Breast epithelium (tissue), 4 donors: ENCODE data around the gene IFI16. TPM values are rescaled to one million over a fixed set of nuclear protein-coding genes. Genes with fewer than 3 reads are reported as not detected.

Source experiments
- DNase-seq, 2 donors: peaks; one replicate each; pipeline ENCODE4 v3.0.0-alpha.2; 2019; ENCODE audit warnings: low spot score in 2 of 2
- H3K27ac ChIP-seq, 2 donors: fragments of 200-600 bp; sonication (generic) in 1 of 2; one replicate each; pipeline ENCODE4 v1.5.1; 2016 to 2019; ENCODE audit warnings: mild to moderate bottlenecking in 1 of 2
- H3K27me3 ChIP-seq, 2 donors: fragments of 200-600 bp; sonication (generic) in 1 of 2; one replicate each; pipeline versions ENCODE4 v1.5.1 to v1.6.0; 2017 to 2019; ENCODE audit warnings: control low read depth in 1 of 2, mild to moderate bottlenecking in 1 of 2
- H3K36me3 ChIP-seq: fragments of 200-600 bp; one replicate; pipeline ENCODE4 v1.5.1; 2019
- H3K4me1 ChIP-seq, 2 donors: fragments of 200-600 bp; sonication (generic); one replicate each; pipeline ENCODE4 v1.5.1; 2016 to 2019; ENCODE audit warnings: control low read depth in 1 of 2
- H3K4me3 ChIP-seq, 3 donors: fragments of 200-600 bp; sonication (generic); 1 replicate in 2 of 3; 2 replicates in 1 of 3; pipeline ENCODE4 v1.5.1; 2016 to 2019; ENCODE audit warnings: mild to moderate bottlenecking in 3 of 3, moderate library complexity in 2 of 3
- H3K9me3 ChIP-seq, 2 donors: fragments of 200-600 bp; sonication (generic) in 1 of 2; one replicate each; pipeline ENCODE4 v1.5.1; 2016 to 2019; ENCODE audit warnings: control low read depth in 1 of 2
- CTCF ChIP-seq, 3 donors: fragments of 450-650 bp; IDR thresholded peaks; one replicate each; pipeline ENCODE4 v1.5.1; 2016 to 2017; ENCODE audit warnings: antibody characterized with exemption in 3 of 3, mild to moderate bottlenecking in 3 of 3, moderate library complexity in 3 of 3
- POLR2A ChIP-seq: fragments of 450-650 bp; IDR thresholded peaks from one replicate; pipeline ENCODE4 v1.6.1; 2016; ENCODE audit warnings: antibody characterized with exemption, mild to moderate bottlenecking, moderate library complexity
- POLR2AphosphoS5 ChIP-seq, 3 donors: sonication (generic); formaldehyde crosslinking; IDR thresholded peaks; one replicate each; pipeline ENCODE4 v1.6.1; 2017; ENCODE audit warnings: antibody characterized with exemption in 3 of 3
- intact Hi-C: fragments of 100-400 bp; cut with DNase I; formaldehyde crosslinking; loops from one replicate; pipeline ENCODE4 v1.15.1; 2023; ENCODE audit warnings: low total_unique reads
- total RNA-seq, 3 donors: library from RNA; depleted of rRNA; stranded (reverse); fragments of >200 nt; gene quantifications; one replicate each; pipeline ENCODE4 v1.1.0, GENCODE V29; 2016

IFI16 gene
- 100 to 1,000 TPM in 2 of 3 donors, 10 to 100 TPM in 1; 96.2 to 132 (median 109) TPM for total RNA-seq

GRCh38 chr1:159009704-159010361 lies at the start of gene IFI16:
TSS of gene IFI16 (plus strand) at chr1:159009907. CDS start at chr1:159014681, 4,774 bp downstream.
- H3K9me3 ChIP-seq: no peaks in the 10 kb centered on the region
- peak in 1 of 2 donors; percentile 51 for DNase-seq
- no peaks in the 10 kb centered on the region for H3K4me1 ChIP-seq
- no peaks in the 10 kb centered on the region for H3K36me3 ChIP-seq
- H3K27ac ChIP-seq: peak within 1 kb of the TSS; percentile 89 to 92
- intact Hi-C loops: no loop called here
- TF ChIP-seq POLR2AphosphoS5 (IDR thresholded peaks at IDR 0.05) (peak in 2 of 3 donors; percentile 65 to 75), CTCF (IDR thresholded peaks at IDR 0.05) (no peak), POLR2A (peak; percentile 72)
- no peaks in the 10 kb centered on the region for H3K27me3 ChIP-seq
- H3K4me3 ChIP-seq: peak within 1 kb of the TSS; percentile 55 to 69 (median 62)

- no peaks in the 10 kb centered on the region for H3K27me3 ChIP-seq
- TF ChIP-seq CTCF (IDR thresholded peaks at IDR 0.05) (no peak), POLR2AphosphoS5 (IDR thresholded peaks at IDR 0.05) (no peak), POLR2A (no peak)
- H3K4me3 ChIP-seq: no peak overlapping the region
These were observed 48.5 kb upstream of the IFI16 start for GRCh38 chr1:158961178-158961577.

GRCh38 chr1:158962983-158963382 lies 46.7 kb upstream of the IFI16 start:
- no peak for DNase-seq
- H3K9me3 ChIP-seq: no peaks in the 10 kb centered on the region
- no peak overlapping the region for H3K4me3 ChIP-seq
- H3K4me1 ChIP-seq: no peaks in the 10 kb centered on the region
- H3K27ac ChIP-seq: no peak overlapping the region
- TF ChIP-seq POLR2AphosphoS5 (IDR thresholded peaks at IDR 0.05) (no peak), CTCF (IDR thresholded peaks at IDR 0.05) (no peak)
- no peaks in the 10 kb centered on the region for H3K36me3 ChIP-seq
- no peaks in the 10 kb centered on the region for H3K27me3 ChIP-seq
- intact Hi-C loops: no loop called here

More at GRCh38 chr1:158961178-158961577, 48.5 kb upstream of the IFI16 start:
- Histone ChIP-seq H3K27ac (no peak overlapping the region), H3K36me3 (no peaks in the 10 kb centered on the region), H3K4me1 (no peaks in the 10 kb centered on the region), H3K9me3 (no peaks in the 10 kb centered on the region)
- DNase-seq: no peak
- intact Hi-C loops: no loop called here

- H3K4me3 ChIP-seq: no peak overlapping the region
- no peak for DNase-seq
- no peak overlapping the region for H3K27ac ChIP-seq
- H3K36me3 ChIP-seq: no peaks in the 10 kb centered on the region
- intact Hi-C loops: no loop called here
- H3K4me1 ChIP-seq: no peaks in the 10 kb centered on the region
- TF ChIP-seq POLR2A: no peak
- TF ChIP-seq CTCF (IDR thresholded peaks at IDR 0.05): no peak
- no peak for TF ChIP-seq POLR2AphosphoS5 (IDR thresholded peaks at IDR 0.05)
- H3K9me3 ChIP-seq: no peaks in the 10 kb centered on the region
- H3K27me3 ChIP-seq: no peaks in the 10 kb centered on the region
These were observed 40.5 kb upstream of the IFI16 start for GRCh38 chr1:158969166-158969565.

GRCh38 chr1:158969855-158970254 lies 39.9 kb upstream of the IFI16 start:
- DNase-seq: no peak
- no peak overlapping the region for H3K4me3 ChIP-seq
- H3K4me1 ChIP-seq: no peaks in the 10 kb centered on the region
- no peaks in the 10 kb centered on the region for H3K9me3 ChIP-seq
- H3K27me3 ChIP-seq: no peaks in the 10 kb centered on the region
- no peak for TF ChIP-seq CTCF (IDR thresholded peaks at IDR 0.05)
- no peak for TF ChIP-seq POLR2AphosphoS5 (IDR thresholded peaks at IDR 0.05)
- no peak for TF ChIP-seq POLR2A
- intact Hi-C loops: no loop called here
- no peak overlapping the region for H3K27ac ChIP-seq
- no peaks in the 10 kb centered on the region for H3K36me3 ChIP-seq
